Suppressor macrophage (primary cell): ENCODE measurements around the gene NDUFAF7.
A peak's percentile ranks its signal among the peaks of the same experiment; 100 is the strongest.
"Not testable (repeated sequence)": the region's sequence is repeated elsewhere in the genome, so short reads cannot be mapped to it uniquely, and the experiment has no call there.

Experiments used
- DNase-seq, 4 experiments: peaks; one replicate each; pipeline ENCODE4 v3.0.0-alpha.2; 2020 to 2022

Gene NDUFAF7

DNA sequence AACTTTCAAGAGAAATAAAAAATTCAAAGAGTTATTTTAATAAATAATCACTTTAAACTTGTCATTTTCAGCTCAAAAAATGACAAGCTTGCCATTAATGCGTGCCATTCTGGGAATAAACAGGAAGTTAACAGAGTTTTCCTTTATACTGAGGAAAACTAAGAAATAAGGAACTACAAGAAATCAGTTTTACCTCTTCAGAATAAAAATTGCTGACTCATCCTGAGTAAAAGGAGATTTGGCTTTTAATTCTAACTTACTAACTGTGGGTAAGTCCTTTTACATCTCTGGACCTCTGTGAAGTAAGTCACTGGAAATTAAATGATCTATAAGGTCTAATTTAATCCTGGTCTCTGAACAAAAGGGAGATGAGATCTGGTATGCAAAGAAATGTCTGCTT, 16.2 kb upstream of the NDUFAF7 start:
- peak in 2 of 4 experiments; percentile 53 to 61 for DNase-seq

DNA sequence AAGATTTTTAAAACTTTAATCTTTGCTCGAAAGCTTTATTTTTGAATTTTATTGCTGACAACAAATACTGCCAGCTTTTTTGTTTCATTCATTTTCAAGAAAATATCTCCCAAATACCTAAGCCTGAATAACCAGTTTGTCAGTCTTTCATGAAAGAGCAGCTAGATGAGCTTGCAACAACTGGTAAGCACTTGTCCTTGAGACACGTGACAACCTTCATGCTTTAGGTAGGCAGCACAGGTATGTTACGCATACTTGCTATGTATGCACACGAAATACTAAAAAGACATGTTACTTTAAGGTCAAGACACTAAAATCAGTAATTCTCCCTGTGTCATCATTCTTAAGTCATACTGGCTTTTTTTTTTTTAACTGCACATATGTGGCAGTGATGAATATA, 12.4 kb upstream of the NDUFAF7 start:
- no peak for DNase-seq

DNA sequence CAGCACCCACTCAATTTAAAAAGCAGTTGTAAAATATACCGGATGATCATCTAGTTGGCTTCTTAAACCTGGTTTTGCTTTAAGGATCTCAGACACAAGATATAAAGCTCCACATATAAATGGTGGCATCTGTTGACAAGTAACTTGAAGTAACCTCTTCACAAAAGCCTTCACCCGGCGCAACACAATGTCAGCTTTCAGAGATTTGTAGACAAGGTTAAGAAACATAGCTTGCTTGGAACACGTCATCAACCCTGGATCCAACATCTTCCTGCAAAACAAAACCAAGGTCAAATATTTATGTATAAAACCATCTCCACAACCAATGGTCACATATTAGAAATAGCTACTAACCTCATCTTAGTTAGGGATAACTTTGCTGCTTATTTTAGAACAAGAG, 8.3 kb upstream of the NDUFAF7 start:
- DNase-seq: no peak

DNA sequence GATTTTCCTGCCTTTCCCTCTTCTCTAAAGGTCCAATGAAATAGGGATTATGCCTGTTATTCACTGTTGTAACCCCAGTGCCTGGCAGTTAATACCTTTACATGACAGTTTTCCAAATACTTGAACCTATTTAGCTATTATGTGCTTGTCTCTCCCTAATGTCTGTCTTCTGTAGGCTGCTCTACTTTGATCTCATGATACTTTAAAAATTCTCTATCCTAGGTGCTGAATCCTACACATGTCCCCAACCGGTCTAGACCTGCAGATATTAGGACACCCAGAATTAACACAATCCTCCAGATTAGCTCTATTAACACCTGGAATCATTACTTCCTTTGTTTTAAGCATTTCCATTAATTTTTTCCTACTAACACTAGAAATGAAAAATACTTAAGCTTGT, 7.4 kb upstream of the NDUFAF7 start:
- no peak for DNase-seq

DNA sequence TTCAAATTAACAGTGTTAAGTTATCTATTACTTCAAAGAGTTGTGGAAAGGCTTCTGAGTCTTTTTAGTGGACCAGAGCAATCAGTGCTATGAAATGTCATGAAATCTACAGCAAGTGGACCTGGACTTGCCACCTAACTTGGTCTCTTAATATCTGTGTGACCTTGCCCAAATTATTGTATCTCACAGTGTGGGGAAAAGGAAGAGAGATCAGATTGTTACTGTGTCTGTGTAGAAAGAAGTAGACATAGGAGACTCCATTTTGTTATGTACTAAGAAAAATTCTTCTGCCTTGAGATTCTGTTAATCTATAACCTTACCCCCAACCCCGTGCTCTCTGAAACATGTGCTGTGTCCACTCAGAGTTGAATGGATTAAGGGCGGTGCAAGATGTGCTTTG, 6.3 kb upstream of the NDUFAF7 start:
- not testable (repeated sequence) for DNase-seq

DNA sequence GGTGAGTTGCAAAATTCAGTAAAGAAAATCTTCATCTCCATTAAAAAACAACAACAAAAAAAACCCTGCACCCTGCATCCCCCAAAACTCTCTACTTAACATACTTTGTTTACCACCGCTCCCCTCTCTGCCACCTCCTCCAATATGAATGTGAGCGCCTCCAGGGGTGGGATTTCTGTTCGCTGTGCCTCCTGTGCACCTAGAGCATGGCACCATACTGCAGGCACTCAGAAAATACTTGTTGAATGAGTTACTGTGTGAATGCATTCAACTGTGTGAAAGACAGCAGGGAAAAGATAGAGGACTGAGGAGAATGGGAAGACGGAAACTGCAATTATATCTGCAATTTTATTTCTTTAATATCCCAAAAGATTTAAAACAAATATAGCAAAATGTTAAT, 4.6 kb upstream of the NDUFAF7 start:
- no peak for DNase-seq

DNA sequence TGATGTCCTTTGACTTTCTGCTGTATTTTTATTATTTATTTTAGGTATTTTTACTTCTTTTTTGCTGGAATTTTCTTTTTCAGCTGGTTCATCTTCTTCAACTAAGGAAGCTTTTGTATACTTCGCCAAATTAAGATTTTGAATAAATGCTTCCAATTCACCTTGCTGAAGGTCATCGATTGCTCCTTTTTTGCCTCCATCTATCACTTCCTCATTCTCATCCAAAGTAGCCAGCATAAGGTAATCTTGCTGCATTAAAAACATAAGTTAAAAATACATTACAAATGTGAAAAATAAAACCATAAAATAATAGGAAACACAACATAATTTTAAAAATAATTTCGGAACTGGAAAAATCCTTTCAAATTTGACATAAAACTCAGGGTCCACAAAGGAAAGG, 2.7 kb upstream of the NDUFAF7 start:
- no peak for DNase-seq

DNA sequence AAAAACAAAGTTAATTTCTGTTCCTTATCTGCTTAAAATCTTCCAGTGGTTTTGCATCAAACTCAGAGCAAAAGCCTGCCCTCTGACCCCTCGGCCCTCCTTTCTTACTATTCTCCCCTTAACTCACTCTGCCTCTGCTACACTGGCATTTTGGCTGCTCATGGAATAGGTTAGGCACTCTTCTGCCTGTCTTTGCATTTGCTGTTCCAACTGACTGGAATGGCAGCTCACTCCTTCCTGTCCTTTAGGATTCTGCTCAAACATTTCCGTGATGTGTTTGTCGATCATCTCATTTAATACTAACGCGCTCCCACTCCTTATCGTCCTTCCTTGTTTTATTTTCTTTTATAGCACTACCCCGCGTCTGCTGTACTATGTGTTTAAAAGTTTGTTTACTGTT, 877 bp upstream of the NDUFAF7 start:
- DNase-seq: peak in 3 of 4 experiments; percentile 4 to 5 (median 4)

DNA sequence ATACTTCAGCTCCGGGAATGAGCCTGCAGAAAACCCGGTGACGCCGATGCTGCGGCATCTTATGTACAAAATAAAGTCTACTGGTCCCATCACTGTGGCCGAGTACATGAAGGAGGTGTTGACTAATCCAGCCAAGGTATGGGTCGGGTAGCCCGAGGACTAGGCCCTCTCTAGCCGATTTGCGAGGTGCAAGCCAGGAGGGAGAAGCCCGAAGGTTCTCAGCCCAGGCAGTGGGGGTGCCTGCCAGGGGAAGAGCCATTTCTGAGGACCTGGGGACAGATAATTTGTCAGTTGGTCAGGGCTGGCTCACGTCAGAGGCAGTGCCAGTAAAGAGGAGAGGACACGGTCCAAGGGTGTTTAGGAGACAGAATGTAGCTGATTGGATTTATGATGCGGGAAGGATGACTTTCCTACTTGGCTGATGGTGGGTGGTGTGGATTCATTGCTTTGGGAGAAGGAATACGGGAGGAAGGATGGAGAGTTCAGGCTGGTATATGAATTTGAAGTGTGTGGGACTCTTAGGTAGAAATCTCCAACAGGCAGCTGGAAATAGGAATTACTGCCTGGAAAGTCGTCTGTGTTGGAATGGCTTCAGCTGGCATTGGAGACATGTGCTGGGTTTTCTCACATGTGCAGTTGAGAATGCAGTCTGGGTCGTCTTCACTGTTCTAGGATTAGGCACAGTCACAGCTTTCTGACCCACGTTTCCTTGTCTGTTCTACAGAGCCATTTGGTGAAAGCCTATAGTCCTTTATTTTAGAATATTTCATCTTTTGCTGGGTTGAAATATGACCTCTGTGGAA, 874 bp downstream of the NDUFAF7 start:
- DNase-seq: peak in 2 of 4 experiments; percentile 12 to 35

DNA sequence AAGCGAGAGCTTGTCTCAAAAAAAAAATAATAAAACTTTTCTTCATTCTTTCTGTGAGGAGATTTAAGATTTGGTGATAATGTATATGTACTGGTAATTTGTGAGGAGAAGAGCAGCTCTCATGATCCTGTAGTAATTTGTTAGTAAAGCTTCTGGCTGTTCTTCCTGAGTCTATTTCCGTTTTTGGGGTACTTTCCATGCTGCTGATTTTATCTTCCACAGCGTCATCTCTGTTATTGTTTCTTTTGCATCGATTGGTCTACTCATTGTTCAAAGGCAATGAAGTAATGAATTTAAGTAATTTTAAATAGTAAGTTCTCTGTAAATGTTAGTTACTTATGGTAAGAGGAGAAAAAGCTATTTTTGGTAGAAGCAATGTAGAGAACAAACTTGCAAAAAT, 12.0 kb downstream of the NDUFAF7 start:
- DNase-seq: no peak

DNA sequence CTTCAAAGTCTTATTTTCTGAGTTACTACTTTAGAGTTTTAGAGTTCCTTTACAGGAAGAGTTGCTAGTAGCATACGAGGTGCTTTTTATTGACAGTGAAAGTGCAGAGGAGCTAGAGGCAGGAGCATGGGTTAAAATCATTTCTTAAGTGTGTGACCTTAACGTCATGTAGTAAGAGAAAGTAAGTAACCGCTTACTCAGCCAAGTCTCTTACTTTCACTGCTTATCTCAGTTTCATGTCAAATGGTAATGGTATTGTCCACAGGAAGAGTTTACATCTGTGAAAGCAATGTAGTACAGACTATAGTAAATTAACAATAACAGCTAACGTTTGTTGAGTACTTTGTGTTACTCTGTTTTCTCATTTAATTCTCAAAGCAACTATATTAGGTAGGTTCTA, 12.6 kb downstream of the NDUFAF7 start:
- DNase-seq: no peak

DNA sequence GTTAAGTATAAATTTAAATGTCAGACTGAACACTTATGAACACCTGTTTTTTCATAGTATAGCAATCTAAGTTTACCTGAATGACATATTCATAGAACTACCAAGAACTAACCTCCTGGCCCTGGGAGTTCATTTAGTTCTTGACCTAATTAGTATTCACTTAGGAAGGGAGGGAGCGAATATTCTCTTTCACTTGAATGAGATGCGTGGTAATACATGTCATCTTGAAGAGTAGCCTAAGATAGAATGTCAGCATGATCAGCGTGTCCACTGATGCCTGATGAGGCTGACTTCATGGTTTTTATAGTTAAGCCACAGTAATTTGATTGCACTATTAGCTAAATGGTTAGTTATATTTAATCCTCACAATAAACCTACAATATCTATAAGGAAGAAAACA, 13.3 kb downstream of the NDUFAF7 start:
- DNase-seq: no peak

DNA sequence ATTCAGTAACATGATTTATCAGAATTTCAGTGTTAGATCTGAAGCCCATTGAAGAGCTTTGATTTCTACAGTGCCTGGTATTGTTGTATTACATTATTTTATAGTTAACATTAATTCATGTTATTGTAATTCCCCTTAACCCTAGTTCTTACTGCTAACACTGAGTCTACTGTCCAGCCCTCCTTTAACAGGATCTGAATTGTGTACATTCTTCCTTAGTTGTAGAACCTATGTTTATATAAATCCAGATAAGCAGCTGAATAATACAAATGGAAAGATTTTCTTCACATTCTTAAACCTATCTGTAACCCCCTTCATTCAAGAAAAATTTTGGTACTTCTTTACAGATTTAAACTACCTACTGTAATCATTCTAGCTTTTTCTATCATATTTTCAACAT, 14.7 kb downstream of the NDUFAF7 start:
- no peak for DNase-seq

DNA sequence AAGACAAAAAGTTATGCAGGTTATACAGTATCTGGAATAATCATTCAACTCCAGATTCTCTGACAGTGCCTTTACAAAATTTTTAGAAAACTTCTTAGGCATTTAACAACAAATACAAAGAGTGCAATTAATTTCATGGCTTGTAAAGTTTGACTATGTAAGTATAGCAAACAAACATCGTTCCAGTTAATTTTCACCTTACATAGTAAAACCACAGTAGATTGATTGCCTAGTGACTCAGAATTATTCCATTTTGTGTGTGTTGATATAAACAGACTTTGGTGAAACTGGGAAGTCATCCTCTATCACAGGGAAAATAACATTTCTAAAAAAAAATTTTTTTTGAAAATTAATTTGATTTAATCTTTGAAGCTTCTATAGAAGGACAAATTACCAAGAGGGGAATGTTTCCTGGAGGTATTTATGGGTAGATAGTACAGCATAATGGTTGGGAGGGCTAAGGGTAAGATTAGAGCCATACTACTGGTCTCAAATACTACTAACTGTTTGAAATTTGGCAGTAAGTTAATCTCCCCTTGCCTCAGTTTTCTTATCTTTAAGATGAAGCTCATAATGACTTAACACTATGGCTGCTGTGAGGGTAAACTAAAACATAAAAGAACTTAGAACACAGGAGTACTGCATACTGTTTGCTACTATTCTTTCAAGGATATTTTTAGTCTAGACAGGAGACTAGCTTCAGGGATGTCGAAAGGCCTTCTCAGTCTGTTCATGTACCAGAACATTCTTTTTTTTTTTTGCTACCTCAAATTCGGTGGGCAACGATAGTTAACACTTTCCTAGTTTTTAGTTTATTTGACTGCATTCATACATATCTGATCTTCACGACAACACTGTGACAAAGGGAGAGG, 19.6 kb downstream of the NDUFAF7 start:
- no peak for DNase-seq

DNA sequence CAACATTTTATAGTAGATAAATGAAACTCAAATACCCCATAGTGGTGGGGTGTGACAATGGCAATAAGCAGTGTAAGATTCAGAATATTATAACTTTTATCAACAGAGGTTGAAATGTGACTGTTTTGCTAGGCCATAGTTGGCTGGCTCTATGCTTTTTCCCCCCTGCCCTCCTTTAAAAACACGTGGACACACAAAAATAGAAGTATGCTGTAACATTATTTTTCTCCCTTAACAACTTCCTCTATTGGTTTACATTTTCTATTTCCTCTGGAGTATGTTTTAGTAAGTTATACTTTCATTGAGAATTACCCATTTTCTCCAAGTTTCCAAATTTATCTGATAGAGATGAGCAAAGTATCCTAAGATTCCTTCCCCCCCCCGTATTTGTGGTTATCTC, 31.1 kb downstream of the NDUFAF7 start:
- peak in 3 of 4 experiments; percentile 7 to 49 (median 46) for DNase-seq

DNA sequence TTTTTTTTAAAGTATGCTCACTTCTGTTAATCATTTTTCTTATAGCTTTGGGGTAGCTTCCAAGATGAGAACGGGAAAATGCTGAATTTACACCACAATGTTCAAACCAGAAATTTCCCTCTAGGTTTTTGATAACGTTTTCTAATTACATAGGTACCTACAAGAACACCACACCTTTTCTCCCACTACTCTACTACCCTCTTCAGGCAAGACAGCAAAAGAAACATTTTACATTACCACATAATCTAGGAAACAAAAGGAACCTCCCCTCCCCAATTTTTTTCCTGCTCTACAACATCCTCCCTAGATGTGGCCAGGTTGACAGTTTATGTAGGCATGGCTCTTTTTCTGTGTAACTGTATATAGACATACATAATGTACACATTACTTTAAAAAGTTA, 32.4 kb downstream of the NDUFAF7 start:
- no peak for DNase-seq

DNA sequence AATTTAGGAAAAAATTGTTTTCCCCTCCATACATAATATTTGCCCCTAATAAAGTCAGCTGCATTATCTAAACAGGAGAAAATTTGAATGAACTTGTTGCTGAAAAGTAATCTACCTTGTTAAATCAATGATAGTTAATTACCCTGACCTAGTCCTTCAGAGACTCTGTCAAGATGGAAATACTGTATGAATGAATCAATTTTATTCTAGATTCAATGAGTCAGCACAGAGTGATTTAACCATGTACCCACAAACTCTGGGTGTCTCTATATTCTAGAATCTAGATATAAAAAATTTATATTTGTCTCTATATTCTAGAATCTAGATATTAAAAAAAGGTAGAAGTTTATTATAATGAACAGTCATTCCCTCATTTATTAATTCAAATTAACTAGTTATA, 36.2 kb downstream of the NDUFAF7 start:
- no peak for DNase-seq

DNA sequence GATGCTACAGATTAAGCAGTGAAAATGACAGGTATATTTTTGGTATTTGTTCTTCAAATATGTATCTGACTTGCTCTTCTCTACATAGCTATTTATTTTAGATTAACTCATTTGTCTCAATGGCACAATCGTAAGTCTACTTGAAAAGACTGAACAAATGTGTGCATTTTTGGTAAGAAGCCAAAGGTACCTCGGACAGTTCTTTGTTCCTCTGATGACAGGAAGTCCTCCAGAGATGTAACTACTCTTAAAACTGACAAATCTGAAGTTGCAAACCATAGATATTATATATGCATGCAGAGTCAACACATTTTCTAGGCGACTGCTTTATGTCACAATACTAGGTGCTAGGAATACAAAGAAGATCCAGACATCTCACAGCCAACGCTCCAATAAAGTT, 36.7 kb downstream of the NDUFAF7 start:
- DNase-seq: no peak

DNA sequence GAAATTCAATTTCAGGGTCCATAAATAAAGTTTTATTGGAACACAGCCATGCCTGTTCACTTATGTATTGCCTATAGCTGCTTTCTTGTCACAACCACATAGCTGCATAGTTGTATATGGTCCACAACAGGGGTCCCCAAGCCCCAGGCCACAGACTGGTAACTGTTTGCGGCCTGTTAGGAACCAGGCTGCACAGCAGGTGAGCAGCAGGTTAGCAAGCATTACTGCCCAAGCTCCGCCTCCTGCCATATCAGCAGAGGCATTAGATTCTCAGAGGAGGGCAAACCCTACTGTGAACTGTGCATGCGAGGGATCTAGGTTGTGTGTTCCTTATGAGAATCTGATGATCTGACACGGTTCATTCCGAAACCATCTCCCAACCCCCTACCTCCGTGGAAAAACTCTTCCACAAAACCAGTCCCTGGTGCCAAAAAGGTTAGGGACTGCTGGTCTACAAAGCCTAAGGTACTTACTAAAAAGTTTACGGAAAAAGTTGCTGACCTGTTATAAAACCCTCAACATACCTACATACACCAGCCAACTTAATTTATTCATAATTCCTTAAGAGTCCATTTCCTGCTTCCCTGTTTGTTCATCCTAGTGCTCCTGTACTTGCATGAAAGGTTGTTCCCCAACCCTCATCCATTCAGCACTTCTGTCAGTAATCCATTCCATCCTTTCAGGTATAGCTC, 40.1 kb downstream of the NDUFAF7 start:
- no peak for DNase-seq

DNA sequence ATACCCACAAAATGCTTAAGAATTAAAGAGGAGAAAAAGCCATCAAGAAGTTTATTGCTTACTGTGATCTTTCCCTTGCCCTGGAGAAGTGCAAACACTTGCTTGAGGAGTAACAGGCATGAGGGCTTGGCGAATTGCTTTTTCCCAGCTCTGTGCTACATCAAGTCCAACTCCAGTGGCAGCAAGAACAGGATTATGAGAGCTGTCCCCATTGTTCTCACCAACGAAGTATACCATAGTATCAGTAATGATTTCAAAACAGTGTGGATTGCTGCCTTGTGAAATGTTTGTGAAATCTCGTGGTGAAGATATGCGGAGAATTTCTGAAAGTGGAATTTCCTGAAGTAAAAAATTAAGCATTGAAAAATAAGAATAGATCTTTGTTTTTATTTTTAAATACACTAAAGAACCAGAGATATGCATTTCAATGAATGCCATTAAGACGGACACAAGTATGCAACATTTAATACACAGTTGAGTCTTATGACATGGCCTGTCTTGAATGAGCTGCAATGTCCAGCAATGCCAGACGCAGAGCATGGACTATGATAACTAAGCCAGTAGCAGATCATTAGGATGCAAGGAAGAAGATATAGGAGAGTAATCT, 43.0 kb downstream of the NDUFAF7 start:
- DNase-seq: peak in 1 of 4 experiments; percentile 6

DNA sequence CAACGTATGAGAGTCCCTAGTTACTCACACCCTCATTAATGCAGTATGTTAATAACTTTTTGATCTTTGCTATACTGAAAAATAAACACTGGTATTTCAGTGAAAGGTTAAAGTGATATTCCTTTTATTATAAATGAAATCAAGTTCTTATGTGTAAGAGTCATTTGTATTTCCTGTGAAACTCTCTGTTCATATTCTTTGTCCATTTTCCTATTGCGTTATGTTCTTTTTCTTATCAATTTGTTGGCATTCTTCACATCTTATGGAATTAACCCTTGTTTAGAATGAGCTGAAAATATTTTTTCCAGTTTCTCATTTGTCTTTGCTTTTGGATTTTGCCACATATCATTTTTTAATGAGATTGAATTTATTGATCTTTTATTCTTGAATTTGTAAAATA, 44.8 kb downstream of the NDUFAF7 start:
- no peak for DNase-seq

DNA sequence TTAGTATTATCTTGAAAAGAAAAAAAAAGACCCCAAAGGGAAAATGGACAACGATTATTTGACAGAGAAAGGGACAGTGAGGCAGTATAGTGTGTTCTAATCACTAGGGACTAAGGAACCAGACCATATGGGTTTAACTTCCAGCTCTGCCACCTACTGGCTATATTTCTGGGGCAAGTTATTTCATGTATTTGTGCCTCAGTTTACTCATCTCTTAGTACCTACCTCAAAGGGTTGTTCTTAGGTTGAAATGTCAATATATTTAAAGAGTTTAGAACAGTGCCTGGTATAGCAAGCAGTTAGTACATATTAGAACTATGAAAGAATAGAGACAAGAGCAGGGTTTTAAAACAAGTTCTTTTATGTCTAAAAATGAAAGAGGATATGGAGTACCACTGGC, 50.5 kb downstream of the NDUFAF7 start:
- DNase-seq: no peak

DNA sequence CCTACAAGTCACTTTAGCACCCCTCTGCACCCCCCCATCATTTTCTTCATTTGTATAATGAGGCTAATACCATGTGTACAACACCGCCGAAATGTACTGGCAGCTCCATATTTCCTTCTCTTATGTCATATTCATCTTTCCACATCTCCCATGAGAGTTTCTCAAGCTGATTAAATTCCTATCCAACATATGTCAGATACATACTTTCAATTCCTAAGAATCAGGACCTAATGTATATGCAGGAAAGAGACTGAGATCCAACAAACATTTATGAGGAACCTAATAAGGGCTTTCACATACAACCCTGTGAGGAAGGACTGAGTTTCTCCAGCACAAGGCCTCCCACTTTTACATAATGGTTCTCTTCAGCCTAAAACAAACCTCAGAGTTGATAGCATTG, 51.3 kb downstream of the NDUFAF7 start:
- DNase-seq: no peak
